Measurements from ENCODE around the gene DNAH2. TPM values are rescaled to one million over a fixed set of nuclear protein-coding genes. Genes with fewer than 3 reads are reported as not detected.

Gene DNAH2
- total and polyA plus RNA-seq, 7 donors = under 0.01 to 0.36 (median 0.30) TPM; not detected in 3

DNA sequence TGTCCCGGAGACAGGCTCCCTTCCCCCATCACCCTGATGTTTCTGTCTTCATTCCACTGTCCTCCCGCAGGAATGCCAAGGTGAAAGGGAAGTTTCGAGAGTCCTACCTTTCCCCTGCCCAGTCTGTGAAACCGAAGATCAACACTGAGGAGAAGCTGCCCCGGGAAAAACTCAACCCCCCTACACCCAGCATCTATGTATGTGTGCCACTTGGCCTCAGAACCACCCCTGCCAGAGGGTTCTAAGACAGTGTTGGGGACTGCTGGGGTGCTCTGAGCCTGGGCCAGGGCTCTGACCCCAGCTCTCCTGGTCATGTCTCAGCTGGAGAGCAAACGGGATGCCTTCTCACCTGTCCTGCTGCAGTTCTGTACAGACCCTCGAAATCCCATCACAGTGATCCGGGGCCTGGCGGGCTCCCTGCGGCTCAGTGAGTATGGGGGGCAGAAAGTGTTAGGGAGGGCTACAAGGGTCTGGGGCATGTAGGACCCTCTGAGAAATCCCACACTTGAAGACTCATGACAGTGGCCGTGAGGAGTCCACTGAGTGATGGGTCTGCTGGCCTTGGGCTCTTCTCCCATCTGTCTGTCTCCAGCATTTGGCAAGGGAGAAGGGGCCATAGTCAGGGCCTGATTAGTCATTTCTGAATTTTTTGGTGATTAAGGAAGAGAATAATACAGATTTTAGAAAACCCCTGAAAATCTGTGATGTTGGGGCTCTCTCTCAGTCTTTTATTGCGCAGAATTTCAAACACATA is 132.4 kb downstream of the DNAH2 start:
- intact Hi-C loops (cut with DNase I) = loop anchor here (10.0 kb wide), 1 partner anchor 265 kb away; the partner anchor contains the start of gene MPDU1
- no peak for TF ChIP-seq POLR2A (IDR thresholded peaks at IDR 0.05)
- no peak for TF ChIP-seq POLR2AphosphoS5 (IDR thresholded peaks at IDR 0.05)
- TF ChIP-seq EP300 (IDR thresholded peaks at IDR 0.05) = no peak
- TF ChIP-seq, protein P1, sequence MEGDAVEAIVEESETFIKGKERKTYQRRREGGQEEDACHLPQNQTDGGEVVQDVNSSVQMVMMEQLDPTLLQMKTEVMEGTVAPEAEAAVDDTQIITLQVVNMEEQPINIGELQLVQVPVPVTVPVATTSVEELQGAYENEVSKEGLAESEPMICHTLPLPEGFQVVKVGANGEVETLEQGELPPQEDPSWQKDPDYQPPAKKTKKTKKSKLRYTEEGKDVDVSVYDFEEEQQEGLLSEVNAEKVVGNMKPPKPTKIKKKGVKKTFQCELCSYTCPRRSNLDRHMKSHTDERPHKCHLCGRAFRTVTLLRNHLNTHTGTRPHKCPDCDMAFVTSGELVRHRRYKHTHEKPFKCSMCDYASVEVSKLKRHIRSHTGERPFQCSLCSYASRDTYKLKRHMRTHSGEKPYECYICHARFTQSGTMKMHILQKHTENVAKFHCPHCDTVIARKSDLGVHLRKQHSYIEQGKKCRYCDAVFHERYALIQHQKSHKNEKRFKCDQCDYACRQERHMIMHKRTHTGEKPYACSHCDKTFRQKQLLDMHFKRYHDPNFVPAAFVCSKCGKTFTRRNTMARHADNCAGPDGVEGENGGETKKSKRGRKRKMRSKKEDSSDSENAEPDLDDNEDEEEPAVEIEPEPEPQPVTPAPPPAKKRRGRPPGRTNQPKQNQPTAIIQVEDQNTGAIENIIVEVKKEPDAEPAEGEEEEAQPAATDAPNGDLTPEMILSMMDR (IDR thresholded peaks at IDR 0.05) = no peak
- H3K4me1 ChIP-seq = peaks cover 0 to 32% (median 28%) of the 10 kb centered on the region in 4 donors
- H3K27ac ChIP-seq = peak overlapping the region in 1 of 4 donors; percentile 5
- H3K27me3 ChIP-seq = no peaks in the 10 kb centered on the region
- H3K36me3 ChIP-seq = peaks cover 45 to 86% (median 64%) of the 10 kb centered on the region in 4 donors
- 83 to 91% methylated on average over 12 of the region's 12 CpGs for WGBS, 2 donors
- H3K4me3 ChIP-seq = no peak overlapping the region
- peak; percentile 46 for DNase-seq
- H3K9me3 ChIP-seq = no peaks in the 10 kb centered on the region

DNA sequence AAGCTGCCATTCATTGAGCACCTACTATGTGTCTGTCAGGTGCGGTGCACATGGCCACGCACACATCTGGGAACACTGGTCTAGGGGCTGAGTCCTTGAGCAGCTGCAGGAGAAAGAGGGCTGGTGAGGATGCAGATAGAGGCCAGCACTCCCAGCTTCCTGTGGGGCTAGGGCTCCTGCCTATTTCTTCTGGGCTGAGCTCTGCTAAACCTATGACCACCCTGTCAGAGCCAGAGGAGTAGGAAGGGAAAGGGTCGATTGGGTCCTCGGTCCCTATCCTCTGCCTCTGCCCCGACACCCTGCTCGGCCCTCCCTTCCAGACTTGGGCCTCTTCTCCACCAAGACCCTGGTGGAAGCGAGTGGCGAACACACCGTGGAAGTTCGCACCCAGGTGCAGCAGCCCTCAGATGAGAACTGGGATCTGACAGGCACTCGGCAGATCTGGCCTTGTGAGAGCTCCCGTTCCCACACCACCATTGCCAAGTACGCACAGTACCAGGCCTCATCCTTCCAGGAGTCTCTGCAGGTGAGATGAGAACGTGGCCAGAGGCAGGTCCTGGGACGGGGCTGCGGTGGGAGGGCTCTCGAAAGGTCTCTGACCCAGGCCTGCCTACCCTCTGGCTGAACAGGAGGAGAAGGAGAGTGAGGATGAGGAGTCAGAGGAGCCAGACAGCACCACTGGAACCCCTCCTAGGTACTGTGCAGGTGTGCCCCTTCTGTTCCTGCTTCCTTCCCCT is 133.3 kb downstream of the DNAH2 start:
- no peak for TF ChIP-seq POLR2AphosphoS5 (IDR thresholded peaks at IDR 0.05)
- TF ChIP-seq POLR2A (IDR thresholded peaks at IDR 0.05) = no peak
- no peak for TF ChIP-seq EP300 (IDR thresholded peaks at IDR 0.05)
- TF ChIP-seq, protein P1 (IDR thresholded peaks at IDR 0.05) = no peak
- Histone ChIP-seq H3K27ac (peak overlapping the region in 2 of 4 donors; percentile 61 to 64), H3K27me3 (no peaks in the 10 kb centered on the region), H3K4me1 (peaks cover 0 to 32% (median 28%) of the 10 kb centered on the region in 4 donors), H3K4me3 (no peak overlapping the region), H3K9me3 (no peaks in the 10 kb centered on the region), H3K36me3 (peaks cover 45 to 81% (median 61%) of the 10 kb centered on the region in 4 donors)
- WGBS, 2 donors = 89 to 92% methylated on average over 17 of the region's 17 CpGs
- peak; percentile 66 for DNase-seq
- intact Hi-C loops (cut with DNase I) = loop anchor here (1.0 to 10.0 kb wide), 2 partner anchors 29 to 266 kb away; partner anchors contain the start of gene MPDU1

DNA sequence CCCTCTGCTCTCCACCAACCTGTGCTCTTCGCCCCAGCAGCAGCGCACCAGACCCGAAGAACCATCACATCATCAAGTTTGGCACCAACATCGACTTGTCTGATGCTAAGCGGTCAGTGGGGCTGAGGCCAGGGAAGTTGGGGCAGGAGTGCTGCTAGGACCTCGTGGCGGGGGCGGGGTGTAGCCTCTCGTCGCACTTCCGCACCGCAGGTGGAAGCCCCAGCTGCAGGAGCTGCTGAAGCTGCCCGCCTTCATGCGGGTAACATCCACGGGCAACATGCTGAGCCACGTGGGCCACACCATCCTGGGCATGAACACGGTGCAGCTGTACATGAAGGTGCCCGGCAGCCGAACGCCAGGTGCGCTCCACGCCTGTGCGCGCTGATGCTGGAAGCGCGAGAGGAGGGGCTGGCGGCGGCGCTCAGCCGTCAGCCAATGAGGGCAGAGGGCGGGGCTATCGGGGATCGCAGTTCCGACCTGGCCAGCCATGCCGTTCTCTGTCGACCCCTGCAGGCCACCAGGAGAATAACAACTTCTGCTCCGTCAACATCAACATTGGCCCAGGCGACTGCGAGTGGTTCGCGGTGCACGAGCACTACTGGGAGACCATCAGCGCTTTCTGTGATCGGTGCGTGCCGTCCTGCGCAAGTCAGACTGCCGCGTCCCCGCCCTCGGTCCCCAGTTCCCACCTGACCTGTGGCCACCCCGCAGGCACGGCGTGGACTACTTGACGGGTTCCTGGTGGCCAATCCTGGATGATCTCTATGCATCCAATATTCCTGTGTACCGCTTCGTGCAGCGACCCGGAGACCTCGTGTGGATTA is 134.1 kb downstream of the DNAH2 start:
- Histone ChIP-seq H3K9me3 (no peaks in the 10 kb centered on the region), H3K4me3 (peak overlapping the region in 1 of 4 donors; percentile 19), H3K36me3 (peaks cover 45 to 73% (median 54%) of the 10 kb centered on the region in 4 donors), H3K4me1 (peaks cover 0 to 37% (median 32%) of the 10 kb centered on the region in 4 donors), H3K27ac (peak overlapping the region; percentile 4 to 64 (median 47)), H3K27me3 (no peaks in the 10 kb centered on the region)
- TF ChIP-seq POLR2AphosphoS5 (IDR thresholded peaks at IDR 0.05) = peak in 3 of 4 donors; percentile 66 to 71 (median 68)
- TF ChIP-seq, protein P1 (IDR thresholded peaks at IDR 0.05) = peak; percentile 96 to 99 (median 98)
- no peak for TF ChIP-seq POLR2A (IDR thresholded peaks at IDR 0.05)
- DNase-seq = peak; percentile 95
- intact Hi-C loops (cut with DNase I) = loop anchor here (1.0 to 10.0 kb wide), 2 partner anchors 29 to 267 kb away; partner anchors contain the start of gene MPDU1
- 10 to 17% methylated on average over 60 of the region's 60 CpGs for WGBS, 2 donors

DNA sequence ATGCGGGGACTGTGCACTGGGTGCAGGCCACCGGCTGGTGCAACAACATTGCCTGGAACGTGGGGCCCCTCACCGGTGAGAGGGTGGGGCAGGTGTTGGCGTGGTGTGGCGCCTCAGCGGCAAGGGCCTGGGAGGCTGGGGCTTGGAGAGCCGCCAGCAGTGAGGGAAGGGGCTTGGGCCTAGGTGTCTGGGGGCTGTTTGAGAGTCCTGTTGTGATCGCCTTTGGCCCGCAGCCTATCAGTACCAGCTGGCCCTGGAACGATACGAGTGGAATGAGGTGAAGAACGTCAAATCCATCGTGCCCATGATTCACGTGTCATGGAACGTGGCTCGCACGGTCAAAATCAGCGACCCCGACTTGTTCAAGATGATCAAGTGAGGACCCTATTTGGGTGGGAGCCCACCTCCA is 134.7 kb downstream of the DNAH2 start:
- H3K27ac ChIP-seq = peak overlapping the region in 3 of 4 donors; percentile 4 to 64 (median 61)
- no peaks in the 10 kb centered on the region for H3K9me3 ChIP-seq
- peak; percentile 76 for DNase-seq
- peaks cover 0 to 39% (median 33%) of the 10 kb centered on the region in 4 donors for H3K4me1 ChIP-seq
- H3K36me3 ChIP-seq = peaks cover 40 to 67% (median 47%) of the 10 kb centered on the region in 4 donors
- intact Hi-C loops (cut with DNase I) = loop anchor here (10.0 kb wide), 1 partner anchor 267 kb away; the partner anchor contains the start of gene MPDU1
- H3K4me3 ChIP-seq = no peak overlapping the region
- TF ChIP-seq EP300 (IDR thresholded peaks at IDR 0.05) (no peak), POLR2A (IDR thresholded peaks at IDR 0.05) (no peak), POLR2AphosphoS5 (IDR thresholded peaks at IDR 0.05) (no peak)
- TF ChIP-seq, protein P1 (IDR thresholded peaks at IDR 0.05) = no peak
- WGBS, 2 donors = 70 to 81% methylated on average over 20 of the region's 20 CpGs
- no peaks in the 10 kb centered on the region for H3K27me3 ChIP-seq

All from sigmoid colon (tissue), 7 donors.